NCI-H345 (cell line): ENCODE measurements around the gene BBOF1.
"Not testable (repeated sequence)": the region's sequence is repeated elsewhere in the genome, so short reads cannot be mapped to it uniquely, and the experiment has no call there.

Experiments
- DNase-seq: peaks from one replicate; lab custom pipeline; 2025; lab: John Stamatoyannopoulos, UW

The BBOF1 gene

DNA sequence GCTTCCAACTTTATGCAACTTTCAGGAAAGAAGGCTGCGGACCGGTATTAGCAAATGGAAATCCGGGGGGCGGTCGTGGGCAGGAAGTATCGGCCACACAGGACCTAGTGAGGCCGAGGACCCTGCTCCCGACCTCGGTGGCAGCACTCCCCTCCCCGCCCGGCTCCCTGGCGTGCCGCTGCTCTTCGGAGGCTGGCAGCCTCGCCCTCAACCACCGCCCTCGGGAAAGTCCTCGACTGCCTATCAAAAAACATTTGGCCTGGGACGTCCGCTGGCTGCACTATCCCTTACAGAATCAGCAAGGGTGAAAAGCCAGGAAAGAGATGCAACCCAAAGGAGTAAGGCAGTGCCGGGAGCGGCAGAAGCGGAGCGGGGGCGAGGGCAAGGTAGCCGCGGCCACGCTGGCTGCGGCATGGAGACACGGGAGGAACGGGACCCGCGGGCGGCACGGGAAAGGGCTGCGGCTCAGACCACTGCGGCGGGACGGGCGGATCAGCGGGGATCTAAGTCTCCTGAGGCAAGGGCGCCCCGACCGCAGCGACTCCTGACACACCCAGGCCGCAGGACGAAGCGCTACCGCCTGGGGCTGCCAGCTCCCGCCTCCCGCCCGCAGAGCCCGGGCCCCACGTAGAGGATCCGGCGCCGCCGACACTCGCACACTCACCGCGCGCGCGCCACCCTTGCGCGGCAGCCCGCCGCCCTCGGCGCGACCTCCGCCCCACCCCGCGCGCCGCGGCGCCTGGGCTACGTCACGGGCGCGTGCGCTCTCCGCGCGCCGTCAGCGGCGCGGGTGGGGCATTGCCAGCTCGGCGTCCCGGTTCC is at the start of gene BBOF1, which contains the start of gene ENTPD5:
Gene BBOF1, plus strand, starts transcription at position 764 of the 822 bp plus-strand sequence. CDS start 130 bp downstream, outside the sequence.
Gene ENTPD5, minus strand, starts transcription at position 703 of the 822 bp plus-strand sequence. CDS start 31,186 bp downstream, outside the sequence.
- peak; percentile 90 for DNase-seq

GRCh38 chr14:73973497-73973896 is 45.7 kb upstream of the BBOF1 start:
- peak; percentile 20 for DNase-seq

- no peak for DNase-seq
These were observed 43.0 kb upstream of the BBOF1 start for GRCh38 chr14:73976125-73976524.

DNA sequence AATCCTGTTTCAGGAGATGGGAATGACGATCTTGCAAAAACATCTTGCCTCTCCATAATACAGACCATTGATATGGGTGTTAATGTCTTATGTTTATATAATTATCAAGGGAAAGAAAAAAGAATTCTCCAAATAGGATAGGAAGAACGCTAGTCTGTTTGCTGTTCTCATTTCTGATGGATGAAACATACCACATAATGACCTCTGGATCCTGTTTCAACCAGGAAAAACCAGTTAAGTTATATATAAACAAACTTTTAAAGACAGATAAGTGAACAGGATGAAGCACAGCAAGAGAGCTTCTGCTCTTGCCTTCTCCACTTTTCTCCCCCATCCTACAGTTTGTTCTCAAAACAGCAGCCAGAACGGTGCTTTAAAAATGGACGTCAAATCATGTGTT is 41.3 kb upstream of the BBOF1 start:
- DNase-seq, result no peak

GRCh38 chr14:73988065-73988464 is 31.1 kb upstream of the BBOF1 start:
- DNase-seq, result no peak

- not testable (repeated sequence) for DNase-seq
These were observed 30.5 kb upstream of the BBOF1 start for GRCh38 chr14:73988656-73989055.

- DNase-seq, result no peak
These were observed 28.1 kb upstream of the BBOF1 start for GRCh38 chr14:73991092-73991491.

- not testable (repeated sequence) for DNase-seq
These were observed 24.2 kb upstream of the BBOF1 start for GRCh38 chr14:73994926-73995325.

DNA sequence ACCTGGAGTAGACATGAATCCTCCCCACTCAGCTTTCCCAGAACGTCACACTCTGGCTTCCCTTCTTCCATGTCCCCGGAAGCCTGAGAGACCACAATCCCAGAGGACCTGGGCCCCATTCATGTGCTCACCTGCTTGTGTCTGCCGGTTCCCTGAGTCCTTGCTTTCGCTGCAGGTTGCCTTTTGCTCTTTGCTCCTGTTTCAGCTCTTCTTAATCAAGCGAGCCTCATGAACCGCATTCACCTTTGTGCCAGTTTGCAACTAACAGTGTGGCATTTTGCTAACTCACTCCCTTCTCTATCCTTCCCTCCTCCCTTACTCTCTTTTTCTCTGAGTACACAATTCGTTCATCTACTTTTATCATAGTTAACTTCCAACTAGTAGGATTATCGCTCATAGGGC is 23.2 kb upstream of the BBOF1 start:
- no peak for DNase-seq

DNA sequence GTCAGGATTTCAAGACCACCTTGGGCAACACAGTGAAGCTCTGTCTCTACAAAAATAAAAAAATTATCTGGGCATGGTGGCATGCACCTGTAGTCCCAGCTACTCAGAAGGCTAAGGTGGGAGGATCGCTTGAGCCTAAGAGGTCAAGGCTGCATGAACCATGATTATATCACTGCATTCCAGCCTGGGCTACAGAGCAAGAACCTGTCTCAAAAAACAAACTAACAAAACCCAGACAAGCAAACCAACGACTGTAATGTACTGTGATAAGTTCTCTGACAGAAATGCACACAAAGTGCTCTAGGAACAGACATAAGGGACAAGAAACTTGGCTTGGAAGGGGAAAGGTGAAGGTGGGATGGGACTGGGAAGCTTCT is 22.4 kb upstream of the BBOF1 start:
- no peak for DNase-seq

GRCh38 chr14:73997108-73997943 is 21.8 kb upstream of the BBOF1 start:
- no peak for DNase-seq

GRCh38 chr14:73997944-73998447 is 21.2 kb upstream of the BBOF1 start:
- no peak for DNase-seq

DNA sequence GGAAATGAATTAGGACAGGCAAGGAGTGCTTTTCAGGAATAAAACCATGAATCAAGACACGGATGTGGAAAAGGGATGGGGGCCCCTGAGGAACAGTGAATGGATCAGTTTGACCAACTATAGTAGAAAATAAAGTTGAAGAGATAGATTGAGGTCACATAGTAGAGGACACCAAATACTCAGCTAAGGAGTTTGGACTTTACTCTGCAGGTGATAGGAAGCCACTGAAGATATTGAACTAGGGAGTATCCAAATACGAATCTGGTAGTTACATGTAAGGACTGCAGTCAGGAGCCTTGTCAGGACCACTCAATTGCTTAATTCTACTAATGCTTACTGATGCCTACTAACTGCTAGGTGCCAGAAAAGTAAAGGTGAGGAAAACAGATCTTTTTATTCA is 20.4 kb upstream of the BBOF1 start:
- DNase-seq, result no peak

DNA sequence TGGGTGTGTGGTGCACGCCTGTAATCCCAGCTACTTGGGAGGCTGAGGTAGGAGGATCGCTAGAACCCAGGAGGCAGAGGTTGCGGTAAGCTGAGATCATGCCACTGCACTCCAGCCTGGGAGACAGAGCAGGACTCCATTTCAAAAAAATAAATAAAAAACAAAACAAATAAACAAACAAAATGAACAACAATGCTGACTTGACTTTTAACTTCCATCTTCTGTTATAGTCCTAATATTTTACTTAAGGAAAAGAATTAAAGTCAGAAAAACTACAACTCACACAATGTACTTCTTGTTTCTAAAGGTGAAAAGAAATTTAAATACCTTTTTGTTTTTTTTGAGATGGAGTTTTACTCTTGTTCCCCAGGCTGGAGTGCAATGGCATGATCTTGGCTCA is 13.5 kb upstream of the BBOF1 start:
- not testable (repeated sequence) for DNase-seq

GRCh38 chr14:74008843-74009499 is 10.2 kb upstream of the BBOF1 start:
- DNase-seq, result no peak

DNA sequence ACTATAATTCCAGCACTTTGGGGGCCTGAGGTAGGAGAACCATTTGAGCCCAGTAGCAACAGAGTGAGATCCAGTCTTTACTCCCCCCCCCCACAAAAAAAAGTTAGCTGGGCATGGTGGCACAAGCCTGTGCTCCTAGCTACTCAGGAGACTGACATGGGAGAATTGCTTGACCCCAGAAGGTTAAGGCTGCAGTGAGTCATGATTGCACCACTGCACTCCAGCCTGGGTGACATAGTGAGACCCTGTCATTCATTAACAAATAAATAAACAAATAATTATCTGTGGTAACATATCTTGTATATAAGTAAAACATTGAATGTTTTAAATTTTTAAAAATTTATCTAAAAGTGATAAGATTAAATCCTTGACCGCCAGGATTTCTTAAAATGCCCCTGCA is 4.8 kb upstream of the BBOF1 start:
- DNase-seq, result no peak

DNA sequence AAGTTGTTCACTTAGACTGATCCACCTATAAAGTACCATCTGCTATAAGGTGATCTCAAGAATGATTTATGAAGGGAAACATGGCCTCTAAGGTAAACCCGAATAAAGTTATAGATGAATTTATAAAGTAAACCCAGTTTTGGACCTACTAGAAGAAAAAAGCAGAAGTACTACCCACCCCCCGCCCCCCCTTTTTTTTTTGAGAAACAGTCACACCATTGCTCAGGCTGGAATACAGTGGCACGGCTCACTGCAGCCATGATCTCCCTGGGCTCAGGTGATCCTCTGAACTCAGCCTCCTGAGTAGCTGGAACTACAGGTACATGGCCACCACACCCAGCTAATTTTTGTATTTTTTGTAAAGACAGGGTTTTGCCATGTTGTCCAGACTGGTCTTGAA is 4.0 kb upstream of the BBOF1 start:
- DNase-seq, result no peak

GRCh38 chr14:74015963-74016362 is 3.2 kb upstream of the BBOF1 start:
- DNase-seq, result no peak

DNA sequence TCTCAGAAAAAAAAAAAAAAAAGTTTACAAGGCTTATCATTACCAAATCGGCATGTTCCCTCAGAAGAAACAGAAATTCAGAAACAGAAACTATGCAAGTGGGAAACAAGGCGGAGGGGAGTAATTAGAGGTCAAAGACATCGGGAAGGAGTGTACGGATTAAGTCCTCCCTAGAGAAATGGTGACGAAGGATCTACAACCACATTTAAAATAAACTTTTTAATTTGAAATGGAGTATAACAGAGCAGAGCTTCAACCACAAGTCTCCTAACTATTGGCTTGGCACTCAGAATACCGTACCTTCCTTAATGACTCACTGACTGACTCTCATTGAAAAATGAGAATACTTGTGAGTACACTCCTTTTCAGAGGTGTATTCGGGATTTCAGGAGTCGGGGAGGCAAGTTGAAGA is 969 bp upstream of the BBOF1 start:
- DNase-seq, result no peak

DNA sequence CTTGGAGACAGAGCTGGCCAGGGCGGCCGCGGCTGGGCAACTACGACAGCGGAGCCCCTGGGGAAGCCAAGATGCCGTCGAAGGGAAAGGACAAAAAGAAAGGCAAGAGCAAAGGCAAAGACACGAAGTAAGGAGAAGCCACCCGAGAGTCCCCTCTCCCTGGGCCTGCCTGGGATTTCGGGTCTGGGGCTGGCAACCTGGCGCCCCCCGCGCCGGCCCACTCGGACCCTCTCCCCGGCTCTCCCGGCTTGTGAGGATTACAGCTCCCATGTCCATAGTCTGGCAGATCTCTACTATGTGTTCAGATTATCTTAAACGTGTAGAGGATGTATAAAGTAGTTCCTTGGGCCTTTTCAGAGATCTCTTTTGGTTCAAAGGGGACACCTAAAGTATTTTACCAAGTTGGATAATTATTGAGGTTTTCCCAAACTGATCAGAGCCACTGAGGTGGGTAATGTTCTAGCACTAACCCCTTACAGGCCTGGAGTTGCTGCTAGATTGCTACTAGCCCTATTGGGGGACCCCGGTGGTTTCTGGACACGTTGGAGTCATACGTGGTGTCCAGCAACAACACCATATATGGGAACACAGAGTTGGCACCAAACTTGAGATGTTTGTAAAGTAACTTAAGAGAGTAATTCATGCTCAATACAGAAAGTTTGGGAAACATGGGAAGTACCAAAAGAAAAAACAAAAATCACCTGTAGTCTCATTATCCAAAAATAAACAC is 424 bp downstream of the BBOF1 start:
- no peak for DNase-seq

GRCh38 chr14:74022346-74022745 is 3.2 kb downstream of the BBOF1 start:
- DNase-seq, result no peak

DNA sequence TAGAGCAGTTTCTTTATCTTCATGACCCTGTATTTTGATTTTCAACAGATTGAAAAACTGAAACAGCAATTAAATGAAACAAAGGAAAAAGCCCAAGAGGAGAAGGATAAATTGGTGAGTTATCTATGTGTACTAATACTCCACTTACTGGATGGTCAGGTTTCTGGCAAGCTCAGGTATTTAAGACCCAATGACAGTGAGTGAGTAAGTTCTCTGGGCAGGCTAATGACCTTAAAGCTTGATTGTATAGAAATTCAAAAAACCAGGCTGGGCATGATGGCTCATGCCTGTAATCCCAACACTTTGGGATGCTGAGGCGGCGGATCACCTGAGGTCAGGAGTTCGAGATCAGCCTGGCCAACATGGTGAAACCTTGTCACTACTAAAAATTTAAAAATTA is 10.0 kb downstream of the BBOF1 start:
- DNase-seq, result no peak
